NCI-H226 (cell line): ENCODE measurements around the gene MFAP5.
"Not testable (repeated sequence)": the region's sequence is repeated elsewhere in the genome, so short reads cannot be mapped to it uniquely, and the experiment has no call there.

Experiments
- DNase-seq: peaks from one replicate; pipeline ENCODE4 v3.0.0-alpha.2; 2015

Gene MFAP5

GRCh38 chr12:8624750-8625149 lies 37.9 kb downstream of the MFAP5 start:
- DNase-seq: not testable (repeated sequence)

GRCh38 chr12:8622646-8623045 lies 40.0 kb downstream of the MFAP5 start:
- no peak for DNase-seq

GRCh38 chr12:8615206-8615605 lies 47.4 kb downstream of the MFAP5 start:
- DNase-seq: no peak

- not testable (repeated sequence) for DNase-seq
These were observed 48.7 kb downstream of the MFAP5 start for GRCh38 chr12:8613881-8614280.

- no peak for DNase-seq
These were observed 50.0 kb downstream of the MFAP5 start, which contains the start of gene AICDA for GRCh38 chr12:8612629-8613028. TSS of gene AICDA (minus strand) at chr12:8612859. CDS start at chr12:8612767, 92 bp downstream.

- DNase-seq: peak; percentile 17
These were observed 53.5 kb downstream of the MFAP5 start for GRCh38 chr12:8609061-8609570.

- no peak for DNase-seq
These were observed 55.7 kb downstream of the MFAP5 start for GRCh38 chr12:8606890-8607289.

- DNase-seq: no peak
These were observed 57.6 kb downstream of the MFAP5 start for GRCh38 chr12:8605057-8605456.

GRCh38 chr12:8603856-8604255 lies 58.8 kb downstream of the MFAP5 start:
- DNase-seq: no peak

GRCh38 chr12:8603286-8603685 lies 59.3 kb downstream of the MFAP5 start:
- no peak for DNase-seq

- DNase-seq: no peak
These were observed 66.1 kb downstream of the MFAP5 start for GRCh38 chr12:8596561-8596960.
